GM12878 (cell line): ENCODE results near the gene PRM2.

Experiments used
- EZH2 ChIP-seq: IDR thresholded peaks from 2 replicates; pipeline ENCODE4 v1.6.1; 2012; ENCODE audit warnings: low read depth, mild to moderate bottlenecking, control low read depth, inconsistent platforms, low read length, borderline replicate concordance; ENCODE audit not compliant: control insufficient read depth
- GABPA ChIP-seq: IDR thresholded peaks from 2 replicates; pipeline ENCODE4 v1.6.1; 2014; ENCODE audit warnings: antibody characterized with exemption, low read depth, mild to moderate bottlenecking, inconsistent platforms
- MYC ChIP-seq: IDR thresholded peaks from 2 replicates; pipeline ENCODE4 v1.6.1; 2011; ENCODE audit warnings: mild to moderate bottlenecking, low read length, moderate library complexity, inconsistent platforms; ENCODE audit not compliant: insufficient read depth, insufficient replicate concordance, insufficient read length, severe bottlenecking
- NFYB ChIP-seq: IDR thresholded peaks from 2 replicates; pipeline ENCODE4 v1.6.1; 2011; ENCODE audit warnings: low read depth, mild to moderate bottlenecking, low read length, improper control_type of control experiment, moderate library complexity; ENCODE audit not compliant: insufficient read depth
- POLR2A ChIP-seq: IDR thresholded peaks from 2 replicates; pipeline ENCODE4 v1.6.1; 2011; ENCODE audit warnings: low read depth, mild to moderate bottlenecking, low read length
- TF ChIP-seq, protein P1 (sequence below), 3 experiments: IDR thresholded peaks in 2 of 3; conservative IDR thresholded peaks in 1 of 3; 2 replicates each; pipeline ENCODE4 v1.5.1; 2011; ENCODE audit warnings: low read depth in 3 of 3, low read length in 3 of 3, mild to moderate bottlenecking in 3 of 3, control low read depth in 2 of 3, moderate library complexity in 2 of 3, inconsistent platforms in 1 of 3, mixed read lengths in 1 of 3; ENCODE audit not compliant: control insufficient read depth in 2 of 3, insufficient read depth in 1 of 3; ENCODE audit errors: extremely low read depth in 1 of 3
- TF ChIP-seq, protein P2 (sequence below): IDR thresholded peaks from 2 replicates; pipeline ENCODE4 v1.6.1; 2012; ENCODE audit warnings: low read depth, low read length, improper control_type of control experiment
- TF ChIP-seq, protein P3 (sequence below): fragments of 450-650 bp; IDR thresholded peaks from 2 replicates; pipeline ENCODE4 v1.6.1; 2017; ENCODE audit warnings: borderline replicate concordance

DNA sequence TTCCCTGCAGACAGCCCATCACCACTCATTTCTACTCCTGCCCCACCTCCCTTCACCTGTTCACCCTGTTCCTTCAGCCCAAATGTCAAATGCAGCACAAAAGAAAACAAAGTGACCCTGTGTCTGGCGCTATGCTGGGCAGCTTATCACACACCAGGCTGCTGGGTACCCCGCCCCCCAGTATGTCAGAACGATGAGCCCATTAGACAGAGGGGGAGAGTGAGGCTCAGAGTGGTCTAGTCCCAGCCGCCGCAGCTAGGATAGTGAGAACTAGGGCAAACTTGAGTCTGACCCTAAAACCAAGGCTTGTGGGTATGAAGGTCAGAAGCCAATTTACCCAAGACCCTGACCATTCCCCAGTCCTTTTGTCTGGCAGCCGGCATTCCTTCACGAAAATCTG is 11.2 kb downstream of the PRM2 start:
- TF ChIP-seq MYC (no peak), NFYB (no peak), GABPA (no peak), POLR2A (no peak), EZH2 (no peak)
- TF ChIP-seq, protein P1, sequence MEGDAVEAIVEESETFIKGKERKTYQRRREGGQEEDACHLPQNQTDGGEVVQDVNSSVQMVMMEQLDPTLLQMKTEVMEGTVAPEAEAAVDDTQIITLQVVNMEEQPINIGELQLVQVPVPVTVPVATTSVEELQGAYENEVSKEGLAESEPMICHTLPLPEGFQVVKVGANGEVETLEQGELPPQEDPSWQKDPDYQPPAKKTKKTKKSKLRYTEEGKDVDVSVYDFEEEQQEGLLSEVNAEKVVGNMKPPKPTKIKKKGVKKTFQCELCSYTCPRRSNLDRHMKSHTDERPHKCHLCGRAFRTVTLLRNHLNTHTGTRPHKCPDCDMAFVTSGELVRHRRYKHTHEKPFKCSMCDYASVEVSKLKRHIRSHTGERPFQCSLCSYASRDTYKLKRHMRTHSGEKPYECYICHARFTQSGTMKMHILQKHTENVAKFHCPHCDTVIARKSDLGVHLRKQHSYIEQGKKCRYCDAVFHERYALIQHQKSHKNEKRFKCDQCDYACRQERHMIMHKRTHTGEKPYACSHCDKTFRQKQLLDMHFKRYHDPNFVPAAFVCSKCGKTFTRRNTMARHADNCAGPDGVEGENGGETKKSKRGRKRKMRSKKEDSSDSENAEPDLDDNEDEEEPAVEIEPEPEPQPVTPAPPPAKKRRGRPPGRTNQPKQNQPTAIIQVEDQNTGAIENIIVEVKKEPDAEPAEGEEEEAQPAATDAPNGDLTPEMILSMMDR (IDR thresholded peaks at IDR 0.05 in 2 of 3, conservative IDR thresholded peaks at IDR 0.05 in 1 of 3; ENCODE audit: control insufficient read depth in 2 of 3, extremely low read depth in 1 of 3, insufficient read depth in 1 of 3, low read depth in 3 of 3, low read length in 3 of 3): no peak
- TF ChIP-seq, protein P2, sequence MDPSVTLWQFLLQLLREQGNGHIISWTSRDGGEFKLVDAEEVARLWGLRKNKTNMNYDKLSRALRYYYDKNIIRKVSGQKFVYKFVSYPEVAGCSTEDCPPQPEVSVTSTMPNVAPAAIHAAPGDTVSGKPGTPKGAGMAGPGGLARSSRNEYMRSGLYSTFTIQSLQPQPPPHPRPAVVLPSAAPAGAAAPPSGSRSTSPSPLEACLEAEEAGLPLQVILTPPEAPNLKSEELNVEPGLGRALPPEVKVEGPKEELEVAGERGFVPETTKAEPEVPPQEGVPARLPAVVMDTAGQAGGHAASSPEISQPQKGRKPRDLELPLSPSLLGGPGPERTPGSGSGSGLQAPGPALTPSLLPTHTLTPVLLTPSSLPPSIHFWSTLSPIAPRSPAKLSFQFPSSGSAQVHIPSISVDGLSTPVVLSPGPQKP: no peak
- TF ChIP-seq, protein P3, sequence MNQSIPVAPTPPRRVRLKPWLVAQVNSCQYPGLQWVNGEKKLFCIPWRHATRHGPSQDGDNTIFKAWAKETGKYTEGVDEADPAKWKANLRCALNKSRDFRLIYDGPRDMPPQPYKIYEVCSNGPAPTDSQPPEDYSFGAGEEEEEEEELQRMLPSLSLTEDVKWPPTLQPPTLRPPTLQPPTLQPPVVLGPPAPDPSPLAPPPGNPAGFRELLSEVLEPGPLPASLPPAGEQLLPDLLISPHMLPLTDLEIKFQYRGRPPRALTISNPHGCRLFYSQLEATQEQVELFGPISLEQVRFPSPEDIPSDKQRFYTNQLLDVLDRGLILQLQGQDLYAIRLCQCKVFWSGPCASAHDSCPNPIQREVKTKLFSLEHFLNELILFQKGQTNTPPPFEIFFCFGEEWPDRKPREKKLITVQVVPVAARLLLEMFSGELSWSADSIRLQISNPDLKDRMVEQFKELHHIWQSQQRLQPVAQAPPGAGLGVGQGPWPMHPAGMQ: no peak
